Mesothelial cell of epicardium (in vitro differentiated cells): ENCODE results near the gene TACC2. TPM values are rescaled to one million over a fixed set of nuclear protein-coding genes. Genes with fewer than 3 reads are reported as not detected.

Experiments used
- DNase-seq, 2 experiments: peaks; one replicate each; pipeline ENCODE4 v3.0.0; 2021; ENCODE audit warnings: low spot score in 2 of 2; ENCODE audit not compliant: unreplicated experiment in 2 of 2
- H3K27ac Mint-ChIP-seq: 2 replicates; pipeline ENCODE4 v1.8.0; 2021; ENCODE audit warnings: mixed read lengths
- H3K27me3 Mint-ChIP-seq: 2 replicates; pipeline ENCODE4 v1.8.0; 2021; ENCODE audit warnings: low read depth, mixed read lengths
- H3K36me3 Mint-ChIP-seq: 2 replicates; pipeline ENCODE4 v1.8.0; 2021; ENCODE audit warnings: mixed read lengths
- H3K4me1 Mint-ChIP-seq: 2 replicates; pipeline ENCODE4 v1.8.0; 2021; ENCODE audit warnings: mixed read lengths
- H3K4me3 Mint-ChIP-seq: 2 replicates; pipeline ENCODE4 v1.8.0; 2021; ENCODE audit warnings: mild to moderate bottlenecking, moderate library complexity, mixed read lengths
- H3K9me3 Mint-ChIP-seq: 2 replicates; pipeline ENCODE4 v1.8.0; 2021; ENCODE audit warnings: mixed read lengths
- total RNA-seq: library from RNA; stranded (reverse); gene quantifications from 3 replicates; pipeline ENCODE4 v1.2.1, GENCODE V29; 2021
- TF ChIP-seq, protein P1 (sequence below): fragments of 200-600 bp; sonication (generic); IDR thresholded peaks from one replicate; pipeline ENCODE4 v1.5.0; 2021; ENCODE audit warnings: antibody characterized with exemption; ENCODE audit not compliant: unreplicated experiment

TACC2 gene
- total RNA-seq, 1 donor from 2014 or later, result 25.5 TPM

DNA sequence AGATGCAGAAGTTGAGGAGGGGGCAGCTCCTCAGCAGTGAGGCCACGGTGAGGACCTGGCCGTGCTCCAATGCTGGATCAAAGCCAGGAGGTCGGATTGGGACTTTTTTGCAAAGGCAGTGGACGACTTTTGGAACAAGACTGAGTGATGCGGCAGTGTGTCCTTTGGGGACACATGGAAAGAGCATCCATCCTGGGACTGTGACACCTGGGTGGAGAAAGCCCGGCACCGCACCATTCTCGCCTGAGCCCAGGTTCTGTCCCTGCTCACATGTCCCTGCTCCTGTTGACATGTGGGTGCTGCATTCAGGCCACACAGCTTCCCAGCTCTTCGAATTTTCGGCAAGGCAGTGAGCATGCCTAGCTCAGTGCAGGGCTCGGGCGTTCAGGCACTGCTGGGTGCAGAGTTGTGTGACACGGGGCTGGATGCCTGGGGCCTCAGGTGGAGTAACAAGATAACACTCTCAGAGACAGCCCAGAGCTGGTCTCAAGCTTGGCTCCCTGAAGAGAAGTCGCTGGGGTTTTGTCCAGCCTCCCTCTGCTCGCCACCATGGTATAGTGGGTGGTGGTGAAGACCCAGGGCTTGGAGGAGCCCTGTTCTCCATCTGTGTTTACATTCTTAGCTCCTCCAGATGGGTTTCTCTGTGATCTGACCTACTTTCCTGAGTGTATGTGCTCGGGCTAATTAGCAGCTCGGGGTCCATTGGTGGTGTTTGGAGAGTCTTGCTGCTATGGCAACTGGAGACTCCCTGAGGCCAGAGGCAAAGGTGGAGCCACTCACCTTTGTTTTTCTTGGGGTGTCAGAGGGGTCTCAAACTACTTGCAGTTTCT is 170.4 kb downstream of the TACC2 start:
- H3K36me3 Mint-ChIP-seq, result no peaks in the 10 kb centered on the region
- TF ChIP-seq, protein P1, sequence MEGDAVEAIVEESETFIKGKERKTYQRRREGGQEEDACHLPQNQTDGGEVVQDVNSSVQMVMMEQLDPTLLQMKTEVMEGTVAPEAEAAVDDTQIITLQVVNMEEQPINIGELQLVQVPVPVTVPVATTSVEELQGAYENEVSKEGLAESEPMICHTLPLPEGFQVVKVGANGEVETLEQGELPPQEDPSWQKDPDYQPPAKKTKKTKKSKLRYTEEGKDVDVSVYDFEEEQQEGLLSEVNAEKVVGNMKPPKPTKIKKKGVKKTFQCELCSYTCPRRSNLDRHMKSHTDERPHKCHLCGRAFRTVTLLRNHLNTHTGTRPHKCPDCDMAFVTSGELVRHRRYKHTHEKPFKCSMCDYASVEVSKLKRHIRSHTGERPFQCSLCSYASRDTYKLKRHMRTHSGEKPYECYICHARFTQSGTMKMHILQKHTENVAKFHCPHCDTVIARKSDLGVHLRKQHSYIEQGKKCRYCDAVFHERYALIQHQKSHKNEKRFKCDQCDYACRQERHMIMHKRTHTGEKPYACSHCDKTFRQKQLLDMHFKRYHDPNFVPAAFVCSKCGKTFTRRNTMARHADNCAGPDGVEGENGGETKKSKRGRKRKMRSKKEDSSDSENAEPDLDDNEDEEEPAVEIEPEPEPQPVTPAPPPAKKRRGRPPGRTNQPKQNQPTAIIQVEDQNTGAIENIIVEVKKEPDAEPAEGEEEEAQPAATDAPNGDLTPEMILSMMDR, result no peak
- no peak overlapping the region for H3K27ac Mint-ChIP-seq
- no peak overlapping the region for H3K4me3 Mint-ChIP-seq
- H3K27me3 Mint-ChIP-seq, result peaks cover 11% of the 10 kb centered on the region
- H3K4me1 Mint-ChIP-seq, result peaks cover 24% of the 10 kb centered on the region
- no peak for DNase-seq
- no peaks in the 10 kb centered on the region for H3K9me3 Mint-ChIP-seq

DNA sequence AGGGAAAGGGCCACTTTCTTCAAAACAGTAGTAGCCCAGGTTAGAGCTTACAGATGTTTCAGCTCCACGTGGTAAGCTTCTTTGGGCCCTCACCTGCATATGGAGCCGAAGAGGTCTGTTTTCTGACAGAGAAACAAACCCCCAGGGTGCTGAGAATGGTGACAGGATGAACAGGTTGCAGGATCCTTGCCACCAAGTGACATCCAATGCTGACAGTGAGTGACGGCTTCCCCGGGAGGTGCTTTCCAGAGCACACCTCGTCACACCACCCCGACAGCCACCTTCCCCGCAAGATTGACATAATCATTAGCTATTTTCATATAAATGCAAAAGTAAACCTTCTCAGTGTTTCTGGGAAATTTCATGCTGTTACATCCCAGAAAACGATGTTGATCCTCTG is 172.8 kb downstream of the TACC2 start:
- DNase-seq, result no peak
- Mint-ChIP-seq H3K27me3 (peaks cover 33% of the 10 kb centered on the region), H3K9me3 (no peaks in the 10 kb centered on the region), H3K4me1 (peaks cover 17% of the 10 kb centered on the region), H3K4me3 (no peak overlapping the region), H3K36me3 (no peaks in the 10 kb centered on the region), H3K27ac (no peak overlapping the region)
- TF ChIP-seq, protein P1, result no peak

DNA sequence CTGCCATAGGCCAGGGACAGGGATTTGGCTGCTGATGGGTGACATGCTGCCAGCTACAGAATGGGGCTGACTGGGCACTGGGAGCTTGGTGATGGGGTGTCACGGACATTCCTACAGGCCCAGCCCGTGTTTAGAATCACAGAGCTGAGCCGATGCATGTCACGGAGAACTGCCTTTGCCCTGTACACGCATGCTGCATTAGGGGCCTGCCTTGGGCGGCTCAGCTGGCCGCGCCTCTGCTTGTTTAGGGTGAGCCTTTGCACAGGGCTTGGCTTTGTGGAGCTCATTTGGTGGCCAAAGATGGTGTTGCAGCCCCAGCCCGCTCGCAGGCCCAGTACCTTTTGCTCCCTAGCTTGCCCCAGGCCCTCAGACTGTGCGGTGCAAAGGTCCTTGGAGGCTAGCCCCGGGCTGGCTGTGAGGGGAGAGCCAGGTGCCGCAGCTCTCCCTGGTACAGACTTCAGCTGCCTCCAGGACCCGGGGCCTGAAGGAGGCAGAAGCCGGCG is 173.8 kb downstream of the TACC2 start:
- H3K36me3 Mint-ChIP-seq, result no peaks in the 10 kb centered on the region
- H3K9me3 Mint-ChIP-seq, result no peaks in the 10 kb centered on the region
- H3K27ac Mint-ChIP-seq, result no peak overlapping the region
- no peak for DNase-seq
- peak overlapping the region; percentile 78 for H3K4me3 Mint-ChIP-seq
- peaks cover 17% of the 10 kb centered on the region for H3K4me1 Mint-ChIP-seq
- peaks cover 33% of the 10 kb centered on the region for H3K27me3 Mint-ChIP-seq
- TF ChIP-seq, protein P1, result no peak

DNA sequence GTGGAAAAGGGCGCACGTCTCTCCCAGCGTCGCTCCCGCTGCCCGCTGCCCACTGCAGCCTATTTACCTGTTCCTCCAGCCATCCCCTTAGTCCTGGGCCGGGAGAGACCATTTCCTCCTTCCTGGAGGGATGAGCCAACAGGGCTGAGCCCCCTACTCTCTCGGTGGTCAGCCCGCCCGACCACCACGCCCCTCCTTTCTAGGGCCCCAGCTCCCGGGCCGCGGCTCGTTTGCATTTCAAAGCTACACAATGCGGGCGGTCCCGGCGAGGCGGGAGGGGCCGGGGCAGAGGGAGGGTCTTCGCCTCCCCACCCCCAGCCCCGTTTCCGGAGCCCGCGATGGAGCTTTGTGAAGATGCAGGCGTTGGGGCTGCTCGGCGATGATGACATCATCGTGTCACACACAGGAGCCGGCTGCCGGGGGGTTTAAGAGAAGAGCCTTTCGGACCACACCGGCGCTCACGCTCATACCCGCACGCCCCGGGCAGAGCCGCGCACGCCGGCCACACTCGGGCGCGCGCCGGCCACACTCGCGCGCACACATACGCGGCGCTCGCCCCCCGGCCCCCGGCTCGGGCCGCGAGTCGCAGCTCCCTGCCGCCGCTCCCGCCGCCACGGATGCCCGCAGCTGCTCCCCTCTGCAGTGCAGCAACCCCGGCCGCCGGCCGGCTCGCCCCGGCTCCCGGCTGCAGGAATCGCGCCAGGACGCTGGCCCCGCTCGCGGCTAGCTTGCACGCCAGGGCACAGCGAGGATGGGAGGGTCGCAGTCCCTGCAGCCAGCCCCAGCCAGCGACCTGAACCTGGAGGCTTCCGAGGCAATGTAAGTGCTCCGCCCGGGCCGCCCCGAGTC is 174.4 kb downstream of the TACC2 start:
- Mint-ChIP-seq H3K27ac (no peak overlapping the region), H3K9me3 (no peaks in the 10 kb centered on the region), H3K27me3 (peaks cover 33% of the 10 kb centered on the region), H3K4me3 (peak overlapping the region; percentile 78), H3K4me1 (peaks cover 17% of the 10 kb centered on the region), H3K36me3 (no peaks in the 10 kb centered on the region)
- TF ChIP-seq, protein P1, result no peak
- DNase-seq, result peak; percentile 46 to 70

DNA sequence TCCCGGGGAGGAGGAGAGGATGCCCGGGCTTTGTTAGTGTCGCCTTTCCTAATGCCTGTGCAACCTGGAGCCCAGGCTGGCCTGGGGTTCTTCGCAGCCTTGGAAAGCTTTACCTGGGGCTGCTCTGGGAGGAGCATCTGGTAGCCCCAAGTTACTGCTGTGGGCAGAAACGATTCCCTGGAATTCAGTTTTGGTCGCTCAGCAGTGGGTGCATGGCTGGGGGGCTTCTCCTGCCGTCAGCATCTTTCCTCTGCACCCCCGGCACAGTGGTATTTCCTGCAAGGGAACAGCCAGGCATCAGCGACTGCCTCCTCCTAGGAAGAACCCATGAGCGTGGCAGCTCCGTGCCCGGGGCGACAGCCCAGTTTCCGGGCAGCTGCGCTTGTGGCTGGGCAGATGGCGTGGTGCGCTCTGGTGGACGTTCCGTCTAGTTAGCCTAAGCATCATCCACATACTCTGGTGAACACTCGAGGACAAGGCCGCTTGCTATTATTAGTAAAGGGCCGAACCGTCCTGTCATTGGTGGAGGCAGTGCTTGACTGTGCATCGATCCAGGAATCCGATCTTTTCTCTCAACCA is 175.1 kb downstream of the TACC2 start:
- no peak overlapping the region for H3K27ac Mint-ChIP-seq
- DNase-seq, result no peak
- peak overlapping the region; percentile 77 for H3K4me3 Mint-ChIP-seq
- H3K4me1 Mint-ChIP-seq, result peaks cover 13% of the 10 kb centered on the region
- H3K27me3 Mint-ChIP-seq, result peaks cover 33% of the 10 kb centered on the region
- TF ChIP-seq, protein P1, result no peak
- H3K9me3 Mint-ChIP-seq, result no peaks in the 10 kb centered on the region
- H3K36me3 Mint-ChIP-seq, result no peaks in the 10 kb centered on the region
